Measurements from ENCODE around the gene TMC1. TPM values are rescaled to one million over a fixed set of nuclear protein-coding genes. Genes with fewer than 3 reads are reported as not detected.

Gene TMC1
- polyA plus RNA-seq, 2 of the 4 experiments (the other 2 are of a cell fraction): 0.12 to 0.17 TPM

- FAIRE-seq: no peak
- CTCF ChIA-PET: interaction anchor here (1.7 to 2.4 kb wide), 3 partner anchors 16 to 261 kb away, joined by 5 to 6 read pairs (median 5); no protein-coding TSS in a partner anchor
- POLR2A ChIA-PET: interaction anchor here (3.0 kb wide), 1 partner anchor 178 kb away, joined by 25 read pairs; the partner anchor contains the start of gene ZFAND5
- WGBS (ENCODE audit: missing lambda C conversion rate): 97% methylated on average over 1 of the region's 1 CpG
- Histone ChIP-seq H3K4me3 (no peak overlapping the region), H3K4me1 (peaks cover 34% of the 10 kb centered on the region), H3K4me2 (peak overlapping the region; percentile 38; the same call in 1 of the 3 replicates), H3K27ac (peak overlapping the region; percentile 52 to 70), H3K9me3 (no peaks in the 10 kb centered on the region)
- no peak for DNase-seq (ENCODE audit: low read depth in 1 of 2, low spot score in 1 of 2)
- TF ChIP-seq HEYL (CRISPR knock-in tag; IDR thresholded peaks at IDR 0.05) (no peak), MAX (IDR thresholded peaks at IDR 0.05) (no peak), CEBPB (IDR thresholded peaks at IDR 0.05) (no peak), SREBF2 (IDR thresholded peaks at IDR 0.05) (no peak), JUN (IDR thresholded peaks at IDR 0.05) (no peak), MYC (IDR thresholded peaks at IDR 0.05; ENCODE audit: borderline replicate concordance, low read length) (no peak), RFX5 (IDR thresholded peaks at IDR 0.05) (no peak), EHMT2 (IDR thresholded peaks at IDR 0.05; ENCODE audit: low read depth) (no peak), ELK1 (IDR thresholded peaks at IDR 0.05; ENCODE audit: low read depth, low read length) (no peak), EP300 (IDR thresholded peaks at IDR 0.05) (no peak)
- no peak for ATAC-seq
These were observed 21.5 kb downstream of the TMC1 start for GRCh38 chr9:72542917-72543316.

GRCh38 chr9:72551306-72551705 lies 29.9 kb downstream of the TMC1 start:
- FAIRE-seq: no peak
- Histone ChIP-seq H3K4me1 (peaks cover 46% of the 10 kb centered on the region), H3K9me3 (no peaks in the 10 kb centered on the region), H3K27ac (peak overlapping the region; percentile 51 to 88; a peak in 5 of 6 replicates), H3K4me2 (no peak overlapping the region; the same call in 2 of the 3 replicates), H3K4me3 (no peak overlapping the region)
- DNase-seq (ENCODE audit: low read depth in 1 of 2, low spot score in 1 of 2): no peak
- no peak for ATAC-seq
- CTCF ChIA-PET: interaction anchor here (1.2 kb wide), 2 partner anchors 186 to 270 kb away, joined by 3 to 5 read pairs; partner anchors contain the start of gene ZFAND5
- POLR2A ChIA-PET: interaction anchor here (2.2 kb wide), 1 partner anchor 186 kb away, joined by 5 read pairs; the partner anchor contains the start of gene ZFAND5
- WGBS (ENCODE audit: missing lambda C conversion rate): 87% methylated on average over 2 of the region's 2 CpGs
- TF ChIP-seq SREBF2 (IDR thresholded peaks at IDR 0.05) (no peak), NFE2L2 (conservative IDR thresholded peaks at IDR 0.05; ENCODE audit: low read length) (no peak), KDM1A (IDR thresholded peaks at IDR 0.05; ENCODE audit: low read depth) (no peak), HES2 (IDR thresholded peaks at IDR 0.05) (no peak), PBX3 (IDR thresholded peaks at IDR 0.05) (no peak), ELK1 (IDR thresholded peaks at IDR 0.05; ENCODE audit: low read depth, low read length) (no peak), CEBPB (IDR thresholded peaks at IDR 0.05) (no peak), HOXA7 (CRISPR knock-in tag; IDR thresholded peaks at IDR 0.05) (no peak), HOXB13 (CRISPR knock-in tag; IDR thresholded peaks at IDR 0.05; ENCODE audit: low read depth) (no peak), RFX5 (IDR thresholded peaks at IDR 0.05) (no peak), ZC3H11A (IDR thresholded peaks at IDR 0.05) (no peak), RARB (CRISPR knock-in tag; IDR thresholded peaks at IDR 0.05) (no peak), BCL3 (IDR thresholded peaks at IDR 0.05) (no peak), ESRRA (IDR thresholded peaks at IDR 0.05; ENCODE audit: borderline replicate concordance, low read length) (no peak), POLR2AphosphoS2 (conservative IDR thresholded peaks at IDR 0.05; ENCODE audit: low read length) (no peak), CHD4 (IDR thresholded peaks at IDR 0.05; ENCODE audit: borderline replicate concordance) (no peak)

All from A549 (cell line).